SK-N-SH treated with all-trans-retinoic acid at 6 μM for 48 hours (cell line): ENCODE data around the gene RNF133.

Experiments
- ATAC-seq: fragments of 200-7000 bp; cut with Tn5 transposase; 3 replicates; pipeline ENCODE4 v1.9.1; 2020; ENCODE audit warnings: mild to moderate bottlenecking, moderate library complexity
- GLIS3 ChIP-seq: fragments of 250-450 bp; sonication (Bioruptor Pico); IDR thresholded peaks from 2 replicates; pipeline ENCODE4 v1.5.0; 2020; ENCODE audit warnings: mild to moderate bottlenecking, moderate library complexity
- OSR1 ChIP-seq: fragments of 250-450 bp; sonication (Bioruptor Pico); IDR thresholded peaks from 2 replicates; pipeline ENCODE4 v1.8.0; 2022; ENCODE audit warnings: moderate library complexity, mild to moderate bottlenecking, inconsistent platforms
- TCF4 ChIP-seq: fragments of 250-450 bp; sonication (Bioruptor Pico); IDR thresholded peaks from 2 replicates; pipeline ENCODE4 v1.8.0; 2021; ENCODE audit warnings: mild to moderate bottlenecking, moderate library complexity, borderline replicate concordance
- ZFP30 ChIP-seq: fragments of 450-650 bp; formaldehyde crosslinking; IDR thresholded peaks from 2 replicates; pipeline ENCODE4 v1.5.0; 2022; ENCODE audit warnings: mild to moderate bottlenecking, moderate library complexity

The RNF133 gene

DNA sequence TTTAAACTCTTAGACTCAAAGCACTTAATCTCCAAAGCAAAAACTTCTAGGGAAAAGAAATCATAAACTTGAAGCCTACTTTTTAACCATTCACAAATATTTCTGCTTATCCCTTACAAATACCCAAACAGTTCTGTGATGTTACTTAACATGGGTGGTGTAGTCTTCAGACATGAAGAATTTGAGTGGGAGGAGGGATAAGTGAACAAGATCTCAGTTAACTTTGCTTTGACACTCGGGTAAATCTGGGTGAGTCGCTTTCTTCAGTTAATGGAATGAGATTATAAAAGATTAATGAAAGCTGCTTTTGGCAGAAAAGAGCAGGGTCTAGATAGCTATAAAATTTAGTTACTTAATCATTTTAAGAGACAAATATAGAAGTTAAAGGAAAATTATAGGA, 47.5 kb downstream of the RNF133 start:
- no peak for TF ChIP-seq OSR1 (CRISPR knock-in tag)
- no peak for TF ChIP-seq ZFP30
- no peak for TF ChIP-seq TCF4 (CRISPR knock-in tag)
- TF ChIP-seq GLIS3 (CRISPR knock-in tag) = no peak
- no peak for ATAC-seq
